GM10248 (cell line): ENCODE data around the gene KLK5.

Experiments used
- CTCF ChIA-PET: fragments of 300-600 bp; sonication (Branson Sonifier 250); formaldehyde crosslinking; extraction: SDS; loops from one replicate; lab custom pipeline; 2021; ENCODE audit warnings: antibody characterized with exemption; lab: Yijun Ruan, JAX
- POLR2A ChIA-PET: fragments of 350-650 bp; sonication (Branson Sonifier 250); formaldehyde crosslinking; extraction: SDS; loops from one replicate; lab custom pipeline; 2020; ENCODE audit warnings: antibody characterized with exemption; lab: Yijun Ruan, JAX
- DNase-seq: peaks from one replicate; pipeline ENCODE4 v3.0.0; 2012; ENCODE audit errors: extremely low spot score
- TF ChIP-seq, protein P1 (sequence below): IDR thresholded peaks from 2 replicates; pipeline ENCODE4 v1.5.1; 2012; ENCODE audit warnings: mild to moderate bottlenecking, low read depth; ENCODE audit errors: extremely low read depth, missing control alignments, control extremely low read depth

The KLK5 gene

GRCh38 chr19:50916069-50916468 is 36.8 kb downstream of the KLK5 start:
- TF ChIP-seq, protein P1, sequence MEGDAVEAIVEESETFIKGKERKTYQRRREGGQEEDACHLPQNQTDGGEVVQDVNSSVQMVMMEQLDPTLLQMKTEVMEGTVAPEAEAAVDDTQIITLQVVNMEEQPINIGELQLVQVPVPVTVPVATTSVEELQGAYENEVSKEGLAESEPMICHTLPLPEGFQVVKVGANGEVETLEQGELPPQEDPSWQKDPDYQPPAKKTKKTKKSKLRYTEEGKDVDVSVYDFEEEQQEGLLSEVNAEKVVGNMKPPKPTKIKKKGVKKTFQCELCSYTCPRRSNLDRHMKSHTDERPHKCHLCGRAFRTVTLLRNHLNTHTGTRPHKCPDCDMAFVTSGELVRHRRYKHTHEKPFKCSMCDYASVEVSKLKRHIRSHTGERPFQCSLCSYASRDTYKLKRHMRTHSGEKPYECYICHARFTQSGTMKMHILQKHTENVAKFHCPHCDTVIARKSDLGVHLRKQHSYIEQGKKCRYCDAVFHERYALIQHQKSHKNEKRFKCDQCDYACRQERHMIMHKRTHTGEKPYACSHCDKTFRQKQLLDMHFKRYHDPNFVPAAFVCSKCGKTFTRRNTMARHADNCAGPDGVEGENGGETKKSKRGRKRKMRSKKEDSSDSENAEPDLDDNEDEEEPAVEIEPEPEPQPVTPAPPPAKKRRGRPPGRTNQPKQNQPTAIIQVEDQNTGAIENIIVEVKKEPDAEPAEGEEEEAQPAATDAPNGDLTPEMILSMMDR, result no peak
- no peak for DNase-seq
- CTCF ChIA-PET, result no interaction called here
- POLR2A ChIA-PET, result no interaction called here

DNA sequence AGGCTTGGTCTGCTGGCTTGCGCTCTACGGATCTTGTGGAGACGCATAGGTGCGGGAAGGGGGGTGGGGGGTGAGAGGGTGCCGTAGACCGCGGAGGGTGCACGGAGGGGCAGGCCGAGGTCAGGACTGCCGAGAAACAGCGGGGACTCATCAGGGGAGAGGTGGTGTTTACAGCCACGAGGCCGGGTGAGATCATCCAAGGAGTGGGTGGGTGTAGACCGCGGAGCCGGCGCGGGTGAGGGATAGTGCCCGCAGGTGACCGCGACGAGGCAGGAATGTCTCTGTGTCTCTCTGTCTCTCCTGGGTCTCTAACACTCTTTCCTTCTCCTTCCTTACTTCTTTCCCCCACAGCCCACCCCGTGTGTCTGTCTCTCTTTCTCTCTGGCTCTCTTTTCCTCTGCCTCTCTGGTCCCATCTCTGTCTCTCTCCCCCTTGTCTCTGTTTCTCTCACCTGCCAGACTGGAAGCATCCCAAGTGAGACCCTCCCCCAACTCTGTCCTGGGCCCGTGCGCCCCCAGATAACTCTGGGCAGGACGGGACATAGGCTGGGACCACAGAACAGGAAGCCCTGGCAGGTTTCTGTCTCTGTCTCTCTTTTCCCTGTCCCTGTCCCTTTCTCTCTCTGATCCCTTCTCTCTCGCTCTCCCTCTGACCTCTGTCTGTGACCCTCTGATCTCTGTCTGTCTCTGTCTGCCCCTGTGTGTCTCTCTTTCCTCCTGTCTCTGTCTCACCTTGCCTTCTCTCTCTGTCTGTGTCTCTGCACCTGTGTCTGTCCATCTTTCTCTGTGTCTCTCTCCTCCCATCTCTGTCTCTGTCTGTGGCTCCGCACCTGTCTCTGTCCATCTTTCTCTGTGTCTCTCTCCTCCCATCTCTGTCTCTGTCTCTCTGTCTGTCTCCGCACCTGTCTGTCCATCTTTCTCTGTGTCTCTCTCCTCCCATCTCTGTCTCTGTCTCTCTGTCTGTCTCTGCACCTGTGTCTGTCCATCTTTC is 39.8 kb downstream of the KLK5 start:
- ChIA-PET POLR2A (no interaction called here), CTCF (interaction anchor here (1.1 to 2.2 kb wide), 2 partner anchors 8 to 16 kb away, joined by 4 to 11 read pairs; no protein-coding TSS in a partner anchor)
- TF ChIP-seq, protein P1, result no peak

GRCh38 chr19:50912102-50912599 is 40.7 kb downstream of the KLK5 start:
- TF ChIP-seq, protein P1, result no peak
- POLR2A ChIA-PET, result no interaction called here
- DNase-seq, result no peak
- CTCF ChIA-PET, result interaction anchor here (1.1 to 2.2 kb wide), 2 partner anchors 9 to 15 kb away, joined by 4 to 11 read pairs; no protein-coding TSS in a partner anchor

More for the DNA sequence above, 39.8 kb downstream of the KLK5 start:
- peak; percentile 51 for DNase-seq

DNA sequence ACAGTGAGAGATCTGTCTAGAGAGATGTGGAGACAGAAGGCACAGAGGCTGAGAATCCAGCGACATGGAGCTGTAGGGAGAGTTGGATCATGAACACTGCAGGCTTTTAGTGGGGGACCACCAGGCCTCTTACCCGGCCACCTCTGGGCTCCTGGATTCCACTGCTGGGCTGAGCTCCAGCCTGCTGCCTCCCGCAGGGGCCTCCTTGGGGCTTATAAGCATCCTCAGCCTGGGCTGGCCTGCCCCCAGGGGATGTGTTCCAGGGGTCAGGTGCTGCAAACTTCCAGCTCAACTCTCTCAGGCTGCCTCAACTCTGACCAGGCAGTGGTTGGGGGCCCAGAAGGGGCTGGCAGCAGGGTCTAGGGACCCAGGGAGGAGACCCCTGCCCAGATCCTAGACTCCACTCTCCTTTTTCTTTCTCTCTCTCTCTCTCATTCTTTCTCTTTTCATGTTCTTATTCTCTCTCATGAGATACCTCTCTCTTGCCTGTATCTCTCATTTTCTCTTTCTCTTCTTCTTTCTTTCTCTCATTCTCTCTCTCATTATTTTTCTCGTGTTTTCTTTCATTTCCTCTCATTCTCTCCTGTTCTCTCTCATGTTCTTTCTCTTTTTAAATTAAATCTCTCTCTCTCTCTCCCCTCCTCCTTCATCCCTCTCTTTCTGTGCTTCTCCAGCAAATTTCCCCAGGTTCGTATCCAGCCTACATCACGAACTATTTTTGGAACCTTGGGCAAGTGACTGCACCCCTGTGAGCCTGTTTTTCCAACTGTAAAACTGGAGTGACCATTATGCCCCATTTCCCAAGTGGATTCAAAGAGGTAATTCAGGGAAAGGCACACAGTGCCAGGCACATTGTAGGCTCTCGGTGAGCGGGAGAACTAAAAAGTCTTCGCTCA is 41.4 kb downstream of the KLK5 start, which contains the start of gene KLK4:
Gene KLK4, minus strand, starts transcription at position 190 of the 896 bp plus-strand sequence. CDS start 657 bp downstream, outside the sequence.
- TF ChIP-seq, protein P1, result no peak
- ChIA-PET POLR2A (interaction anchor here (0.6 kb wide), 1 partner anchor 107 kb away, joined by 3 read pairs; no protein-coding TSS in a partner anchor), CTCF (interaction anchor here (1.1 to 2.2 kb wide), 2 partner anchors 10 to 14 kb away, joined by 4 to 11 read pairs; no protein-coding TSS in a partner anchor)
- DNase-seq, result no peak

- ChIA-PET POLR2A (interaction anchor here (0.6 kb wide), 1 partner anchor 106 kb away, joined by 3 read pairs; no protein-coding TSS in a partner anchor), CTCF (interaction anchor here (2.2 kb wide), 1 partner anchor 11 kb away, joined by 11 read pairs; no protein-coding TSS in a partner anchor)
- TF ChIP-seq, protein P1, result no peak
- DNase-seq, result no peak
These were observed 42.1 kb downstream of the KLK5 start for GRCh38 chr19:50910722-50911121.
